SK-N-SH (cell line): ENCODE data around the gene TFCP2L1. TPM values are rescaled to one million over a fixed set of nuclear protein-coding genes. Genes with fewer than 3 reads are reported as not detected.

Experiments
- CTCF ChIA-PET: fragments of 300-600, 350-600 bp; formaldehyde crosslinking; extraction: SDS; loops from one replicate; lab custom pipeline; 2021; lab: Yijun Ruan, JAX
- POLR2A ChIA-PET: fragments of 350-600 bp; sonication (Branson Sonifier 250); formaldehyde crosslinking; extraction: SDS; loops from one replicate; lab custom pipeline; 2020; ENCODE audit warnings: antibody characterized with exemption, inconsistent platforms; lab: Yijun Ruan, JAX
- DNase-seq: peaks from one replicate; pipeline ENCODE4 v3.0.0; 2012
- H2AFZ ChIP-seq: fragments of 200-600 bp; sonication (generic); 2 replicates; pipeline ENCODE4 v1.8.1; 2016; ENCODE audit warnings: antibody characterized with exemption, mild to moderate bottlenecking, low read depth
- H3F3A ChIP-seq: fragments of 200-600 bp; sonication (generic); replicated peaks from 2 replicates; pipeline ENCODE3; 2016; ENCODE audit warnings: antibody characterized with exemption, mild to moderate bottlenecking; ENCODE audit not compliant: insufficient read depth
- H3K27ac ChIP-seq, 2 experiments: fragments of 200-500 bp in 1 of 2; fragments of 200-600 bp in 1 of 2; sonication (Bioruptor generic) in 1 of 2; sonication (generic), shearing (Covaris generic) in 1 of 2; 2 replicates each; pipeline versions ENCODE4 v1.5.1 to v1.6.1; 2014 to 2016; ENCODE audit warnings: low read depth in 2 of 2, inconsistent platforms in 1 of 2, low read length in 1 of 2, mild to moderate bottlenecking in 1 of 2, mixed read lengths in 1 of 2
- H3K27me3 ChIP-seq: fragments of 200-600 bp; sonication (generic), shearing (Covaris generic); 2 replicates; pipeline ENCODE4 v1.6.1; 2016; ENCODE audit warnings: mixed run types; ENCODE audit not compliant: insufficient read depth
- H3K36me3 ChIP-seq, 2 experiments: fragments of 200-500 bp in 1 of 2; fragments of 200-600 bp in 1 of 2; sonication (Bioruptor generic) in 1 of 2; sonication (generic) in 1 of 2; replicated peaks in 1 of 2; 2 replicates each; pipeline versions ENCODE3 to v1.5.1; 2014 to 2016; ENCODE audit warnings: low read length in 1 of 2, mild to moderate bottlenecking in 1 of 2; ENCODE audit not compliant: insufficient read depth in 2 of 2, control insufficient read depth in 1 of 2
- H3K4me1 ChIP-seq, 2 experiments: fragments of 200-500 bp in 1 of 2; fragments of 200-600 bp in 1 of 2; sonication (Bioruptor generic) in 1 of 2; sonication (generic), shearing (Covaris generic) in 1 of 2; 2 replicates each; pipeline versions ENCODE4 v1.5.1 to v1.6.1; 2014 to 2016; ENCODE audit warnings: low read depth in 1 of 2, low read length in 1 of 2, mixed run types in 1 of 2; ENCODE audit not compliant: insufficient read depth in 2 of 2, control insufficient read depth in 1 of 2
- H3K4me2 ChIP-seq: fragments of 200-600 bp; sonication (generic), shearing (Covaris generic); 2 replicates; pipeline ENCODE4 v1.6.1; 2017; ENCODE audit warnings: mixed run types
- H3K4me3 ChIP-seq, 2 experiments: fragments of 200-500 bp in 1 of 2; fragments of 200-600 bp in 1 of 2; sonication (Bioruptor generic) in 1 of 2; sonication (generic), shearing (Covaris generic) in 1 of 2; 2 replicates each; pipeline versions ENCODE4 v1.5.1 to v1.8.1; 2014 to 2016; ENCODE audit warnings: low read depth in 2 of 2, inconsistent platforms in 1 of 2, low read length in 1 of 2, mild to moderate bottlenecking in 1 of 2, mixed read lengths in 1 of 2, moderate library complexity in 1 of 2
- H3K79me2 ChIP-seq: fragments of 200-600 bp; sonication (generic); 2 replicates; pipeline ENCODE4 v1.8.1; 2017; ENCODE audit warnings: mild to moderate bottlenecking; ENCODE audit not compliant: insufficient read depth
- H3K9ac ChIP-seq: fragments of 200-600 bp; sonication (generic); 2 replicates; pipeline ENCODE4 v1.6.1; 2017; ENCODE audit warnings: mixed run types
- H3K9me2 ChIP-seq: fragments of 200-600 bp; sonication (generic); 2 replicates; pipeline ENCODE4 v1.6.1; 2017; ENCODE audit warnings: mixed run types
- H3K9me3 ChIP-seq: fragments of 200-600 bp; sonication (generic); 2 replicates; pipeline ENCODE4 v1.6.1; 2017; ENCODE audit warnings: mixed run types, mild to moderate bottlenecking, moderate library complexity
- H4K20me1 ChIP-seq: fragments of 200-600 bp; sonication (generic); 2 replicates; pipeline ENCODE4 v1.6.1; 2017; ENCODE audit warnings: mild to moderate bottlenecking, mixed run types; ENCODE audit not compliant: insufficient read depth
- EP300 ChIP-seq, 2 experiments: IDR thresholded peaks; 2 replicates each; pipeline versions ENCODE4 v1.4.0 to v1.6.1; 2012; ENCODE audit warnings: borderline replicate concordance in 1 of 2, low read depth in 1 of 2, low read length in 1 of 2
- EZH2phosphoT487 ChIP-seq: fragments of 200-600 bp; sonication (generic); IDR thresholded peaks from 2 replicates; pipeline ENCODE4 v1.6.1; 2017; ENCODE audit warnings: low read depth, mixed run types, mild to moderate bottlenecking, antibody characterized with exemption, moderate library complexity, borderline replicate concordance
- FOXM1 ChIP-seq: IDR thresholded peaks from 2 replicates; pipeline ENCODE4 v1.4.0; 2012; ENCODE audit warnings: low read depth, mild to moderate bottlenecking
- GABPA ChIP-seq: IDR thresholded peaks from 2 replicates; pipeline ENCODE4 v1.4.0; 2012; ENCODE audit warnings: low read depth, mild to moderate bottlenecking
- NFIC ChIP-seq: IDR thresholded peaks from 2 replicates; pipeline ENCODE4 v1.4.0; 2012; ENCODE audit warnings: borderline replicate concordance
- RAD21 ChIP-seq: IDR thresholded peaks from 2 replicates; pipeline ENCODE4 v1.6.1; 2012; ENCODE audit warnings: mild to moderate bottlenecking, low read length
- TCF12 ChIP-seq: IDR thresholded peaks from 2 replicates; pipeline ENCODE4 v1.4.0; 2012
- TEAD4 ChIP-seq: IDR thresholded peaks from 2 replicates; pipeline ENCODE4 v1.4.0; 2012; ENCODE audit warnings: mild to moderate bottlenecking, borderline replicate concordance; ENCODE audit not compliant: insufficient read depth
- YY1 ChIP-seq: IDR thresholded peaks from 2 replicates; pipeline ENCODE4 v1.4.0; 2012; ENCODE audit warnings: low read depth, mild to moderate bottlenecking
- WGBS: methylation state at CpG from one replicate; pipeline ENCODE4 v1.1.6; 2017; ENCODE audit warnings: low lambda C conversion rate; 5-methylcytosine and 5-hydroxymethylcytosine counted together
- polyA plus RNA-seq, 3 experiments: library from polyadenylated mRNA; depleted of rRNA; stranded (reverse); fragments of >200 nt; gene quantifications; 2 replicates each; pipeline ENCODE4 v1.2.3, GENCODE V29; 2012
- TF ChIP-seq, protein P1 (sequence below): fragments of 200-600 bp; sonication (generic); IDR thresholded peaks from 2 replicates; pipeline ENCODE4 v1.6.1; 2017; ENCODE audit warnings: antibody characterized with exemption, mild to moderate bottlenecking, moderate library complexity
- TF ChIP-seq, protein P2 (sequence below): fragments of 150-350 bp; IDR thresholded peaks from 2 replicates; pipeline ENCODE4 v1.6.1; 2016; ENCODE audit warnings: mild to moderate bottlenecking, low read depth, low read length
- TF ChIP-seq, protein P3 (sequence below): IDR thresholded peaks from 2 replicates; pipeline ENCODE4 v1.6.1; 2012; ENCODE audit warnings: mild to moderate bottlenecking, low read depth, low read length, moderate library complexity
- TF ChIP-seq, protein P4 (sequence below): IDR thresholded peaks from 2 replicates; pipeline ENCODE4 v1.4.0; 2012; ENCODE audit warnings: low read depth, borderline replicate concordance
- TF ChIP-seq, protein P5 (sequence below): fragments of 150-350 bp; IDR thresholded peaks from 2 replicates; pipeline ENCODE4 v1.6.1; 2017; ENCODE audit warnings: antibody characterized with exemption, low read length, low read depth, borderline replicate concordance

TFCP2L1 gene
- polyA plus RNA-seq, 1 of the 3 experiments (the other 2 are of a cell fraction): not detected

DNA sequence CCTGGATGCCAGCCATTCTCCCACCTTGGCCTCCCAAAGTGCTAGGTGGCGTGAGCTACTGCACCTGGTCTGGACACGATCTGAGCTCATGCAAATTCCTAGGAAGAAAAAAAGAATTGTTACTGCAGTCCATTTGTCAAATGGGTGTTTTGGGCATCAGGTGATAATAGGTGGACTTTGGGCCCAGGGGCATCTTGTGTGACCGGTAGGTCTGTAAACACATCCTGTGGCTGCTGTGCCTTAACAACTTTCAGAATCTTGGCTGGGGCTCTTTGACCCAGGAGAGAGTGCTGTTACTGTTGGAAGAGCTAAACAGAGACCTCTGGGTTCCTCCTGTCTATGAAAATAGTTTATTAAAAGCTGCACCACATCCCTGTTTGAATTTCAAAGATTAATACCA, 34.9 kb upstream of the TFCP2L1 start:
- Histone ChIP-seq H3K9me2 (no peaks in the 10 kb centered on the region), H3K9me3 (no peaks in the 10 kb centered on the region), H3K9ac (no peak overlapping the region), H2AFZ (no peak overlapping the region), H3F3A (no peaks in the 10 kb centered on the region), H3K4me2 (no peak overlapping the region), H3K27me3 (no peaks in the 10 kb centered on the region), H3K4me1 (no peaks in the 10 kb centered on the region), H3K79me2 (no peaks in the 10 kb centered on the region), H3K36me3 (no peaks in the 10 kb centered on the region), H4K20me1 (no peaks in the 10 kb centered on the region), H3K27ac (no peak overlapping the region), H3K4me3 (no peak overlapping the region)
- TF ChIP-seq, protein P1, sequence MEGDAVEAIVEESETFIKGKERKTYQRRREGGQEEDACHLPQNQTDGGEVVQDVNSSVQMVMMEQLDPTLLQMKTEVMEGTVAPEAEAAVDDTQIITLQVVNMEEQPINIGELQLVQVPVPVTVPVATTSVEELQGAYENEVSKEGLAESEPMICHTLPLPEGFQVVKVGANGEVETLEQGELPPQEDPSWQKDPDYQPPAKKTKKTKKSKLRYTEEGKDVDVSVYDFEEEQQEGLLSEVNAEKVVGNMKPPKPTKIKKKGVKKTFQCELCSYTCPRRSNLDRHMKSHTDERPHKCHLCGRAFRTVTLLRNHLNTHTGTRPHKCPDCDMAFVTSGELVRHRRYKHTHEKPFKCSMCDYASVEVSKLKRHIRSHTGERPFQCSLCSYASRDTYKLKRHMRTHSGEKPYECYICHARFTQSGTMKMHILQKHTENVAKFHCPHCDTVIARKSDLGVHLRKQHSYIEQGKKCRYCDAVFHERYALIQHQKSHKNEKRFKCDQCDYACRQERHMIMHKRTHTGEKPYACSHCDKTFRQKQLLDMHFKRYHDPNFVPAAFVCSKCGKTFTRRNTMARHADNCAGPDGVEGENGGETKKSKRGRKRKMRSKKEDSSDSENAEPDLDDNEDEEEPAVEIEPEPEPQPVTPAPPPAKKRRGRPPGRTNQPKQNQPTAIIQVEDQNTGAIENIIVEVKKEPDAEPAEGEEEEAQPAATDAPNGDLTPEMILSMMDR: no peak
- TF ChIP-seq RAD21: no peak
- TF ChIP-seq NFIC: no peak
- TF ChIP-seq TCF12: no peak
- TF ChIP-seq EZH2phosphoT487: no peak
- TF ChIP-seq EP300 (IDR thresholded peaks at IDR 0.05; ENCODE audit: borderline replicate concordance in 1 of 2, low read depth in 1 of 2, low read length in 1 of 2): no peak
- no peak for TF ChIP-seq YY1
- no peak for TF ChIP-seq FOXM1
- TF ChIP-seq, protein P2, sequence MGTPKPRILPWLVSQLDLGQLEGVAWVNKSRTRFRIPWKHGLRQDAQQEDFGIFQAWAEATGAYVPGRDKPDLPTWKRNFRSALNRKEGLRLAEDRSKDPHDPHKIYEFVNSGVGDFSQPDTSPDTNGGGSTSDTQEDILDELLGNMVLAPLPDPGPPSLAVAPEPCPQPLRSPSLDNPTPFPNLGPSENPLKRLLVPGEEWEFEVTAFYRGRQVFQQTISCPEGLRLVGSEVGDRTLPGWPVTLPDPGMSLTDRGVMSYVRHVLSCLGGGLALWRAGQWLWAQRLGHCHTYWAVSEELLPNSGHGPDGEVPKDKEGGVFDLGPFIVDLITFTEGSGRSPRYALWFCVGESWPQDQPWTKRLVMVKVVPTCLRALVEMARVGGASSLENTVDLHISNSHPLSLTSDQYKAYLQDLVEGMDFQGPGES: no peak
- no peak for TF ChIP-seq TEAD4
- TF ChIP-seq, protein P3, sequence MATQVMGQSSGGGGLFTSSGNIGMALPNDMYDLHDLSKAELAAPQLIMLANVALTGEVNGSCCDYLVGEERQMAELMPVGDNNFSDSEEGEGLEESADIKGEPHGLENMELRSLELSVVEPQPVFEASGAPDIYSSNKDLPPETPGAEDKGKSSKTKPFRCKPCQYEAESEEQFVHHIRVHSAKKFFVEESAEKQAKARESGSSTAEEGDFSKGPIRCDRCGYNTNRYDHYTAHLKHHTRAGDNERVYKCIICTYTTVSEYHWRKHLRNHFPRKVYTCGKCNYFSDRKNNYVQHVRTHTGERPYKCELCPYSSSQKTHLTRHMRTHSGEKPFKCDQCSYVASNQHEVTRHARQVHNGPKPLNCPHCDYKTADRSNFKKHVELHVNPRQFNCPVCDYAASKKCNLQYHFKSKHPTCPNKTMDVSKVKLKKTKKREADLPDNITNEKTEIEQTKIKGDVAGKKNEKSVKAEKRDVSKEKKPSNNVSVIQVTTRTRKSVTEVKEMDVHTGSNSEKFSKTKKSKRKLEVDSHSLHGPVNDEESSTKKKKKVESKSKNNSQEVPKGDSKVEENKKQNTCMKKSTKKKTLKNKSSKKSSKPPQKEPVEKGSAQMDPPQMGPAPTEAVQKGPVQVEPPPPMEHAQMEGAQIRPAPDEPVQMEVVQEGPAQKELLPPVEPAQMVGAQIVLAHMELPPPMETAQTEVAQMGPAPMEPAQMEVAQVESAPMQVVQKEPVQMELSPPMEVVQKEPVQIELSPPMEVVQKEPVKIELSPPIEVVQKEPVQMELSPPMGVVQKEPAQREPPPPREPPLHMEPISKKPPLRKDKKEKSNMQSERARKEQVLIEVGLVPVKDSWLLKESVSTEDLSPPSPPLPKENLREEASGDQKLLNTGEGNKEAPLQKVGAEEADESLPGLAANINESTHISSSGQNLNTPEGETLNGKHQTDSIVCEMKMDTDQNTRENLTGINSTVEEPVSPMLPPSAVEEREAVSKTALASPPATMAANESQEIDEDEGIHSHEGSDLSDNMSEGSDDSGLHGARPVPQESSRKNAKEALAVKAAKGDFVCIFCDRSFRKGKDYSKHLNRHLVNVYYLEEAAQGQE: no peak
- TF ChIP-seq, protein P4, sequence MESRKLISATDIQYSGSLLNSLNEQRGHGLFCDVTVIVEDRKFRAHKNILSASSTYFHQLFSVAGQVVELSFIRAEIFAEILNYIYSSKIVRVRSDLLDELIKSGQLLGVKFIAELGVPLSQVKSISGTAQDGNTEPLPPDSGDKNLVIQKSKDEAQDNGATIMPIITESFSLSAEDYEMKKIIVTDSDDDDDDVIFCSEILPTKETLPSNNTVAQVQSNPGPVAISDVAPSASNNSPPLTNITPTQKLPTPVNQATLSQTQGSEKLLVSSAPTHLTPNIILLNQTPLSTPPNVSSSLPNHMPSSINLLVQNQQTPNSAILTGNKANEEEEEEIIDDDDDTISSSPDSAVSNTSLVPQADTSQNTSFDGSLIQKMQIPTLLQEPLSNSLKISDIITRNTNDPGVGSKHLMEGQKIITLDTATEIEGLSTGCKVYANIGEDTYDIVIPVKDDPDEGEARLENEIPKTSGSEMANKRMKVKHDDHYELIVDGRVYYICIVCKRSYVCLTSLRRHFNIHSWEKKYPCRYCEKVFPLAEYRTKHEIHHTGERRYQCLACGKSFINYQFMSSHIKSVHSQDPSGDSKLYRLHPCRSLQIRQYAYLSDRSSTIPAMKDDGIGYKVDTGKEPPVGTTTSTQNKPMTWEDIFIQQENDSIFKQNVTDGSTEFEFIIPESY: no peak
- TF ChIP-seq GABPA: no peak
- TF ChIP-seq, protein P5, sequence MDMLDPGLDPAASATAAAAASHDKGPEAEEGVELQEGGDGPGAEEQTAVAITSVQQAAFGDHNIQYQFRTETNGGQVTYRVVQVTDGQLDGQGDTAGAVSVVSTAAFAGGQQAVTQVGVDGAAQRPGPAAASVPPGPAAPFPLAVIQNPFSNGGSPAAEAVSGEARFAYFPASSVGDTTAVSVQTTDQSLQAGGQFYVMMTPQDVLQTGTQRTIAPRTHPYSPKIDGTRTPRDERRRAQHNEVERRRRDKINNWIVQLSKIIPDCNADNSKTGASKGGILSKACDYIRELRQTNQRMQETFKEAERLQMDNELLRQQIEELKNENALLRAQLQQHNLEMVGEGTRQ: no peak
- no peak for DNase-seq
- POLR2A ChIA-PET: no interaction called here
- WGBS: 61% methylated on average over 3 of the region's 3 CpGs
- CTCF ChIA-PET: interaction anchor here (0.7 to 3.4 kb wide), 6 partner anchors 20 to 624 kb away, joined by 3 to 17 read pairs (median 4); no protein-coding TSS in a partner anchor
